HG02870 (cell line): ENCODE measurements around the gene KCNK10.

Experiments
- ATAC-seq: cut with Tn5 transposase; IDR thresholded peaks from one replicate; pipeline ENCODE4 v1.9.1; 2021; ENCODE audit warnings: mild to moderate bottlenecking, moderate library complexity; ENCODE audit not compliant: unreplicated experiment

KCNK10 gene

DNA sequence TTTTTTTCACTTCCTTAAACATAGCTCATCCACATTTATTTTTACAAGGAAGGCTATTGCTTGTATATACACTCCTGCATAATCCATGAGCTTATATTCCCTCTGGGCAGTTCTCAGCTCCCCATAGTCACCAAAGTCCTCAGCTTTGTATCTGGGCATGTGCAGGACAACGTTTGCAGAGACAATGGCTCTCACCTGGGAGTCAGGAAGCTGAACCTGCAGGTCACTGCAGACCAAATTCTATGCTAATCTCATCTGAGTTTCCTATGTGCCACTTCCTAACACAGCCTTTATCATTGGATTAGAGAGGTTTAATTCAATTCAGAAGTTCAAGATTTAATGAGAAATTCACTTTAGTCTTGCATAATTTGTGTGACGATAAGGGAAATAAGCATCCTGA is 131.5 kb downstream of the KCNK10 start:
- no peak for ATAC-seq

DNA sequence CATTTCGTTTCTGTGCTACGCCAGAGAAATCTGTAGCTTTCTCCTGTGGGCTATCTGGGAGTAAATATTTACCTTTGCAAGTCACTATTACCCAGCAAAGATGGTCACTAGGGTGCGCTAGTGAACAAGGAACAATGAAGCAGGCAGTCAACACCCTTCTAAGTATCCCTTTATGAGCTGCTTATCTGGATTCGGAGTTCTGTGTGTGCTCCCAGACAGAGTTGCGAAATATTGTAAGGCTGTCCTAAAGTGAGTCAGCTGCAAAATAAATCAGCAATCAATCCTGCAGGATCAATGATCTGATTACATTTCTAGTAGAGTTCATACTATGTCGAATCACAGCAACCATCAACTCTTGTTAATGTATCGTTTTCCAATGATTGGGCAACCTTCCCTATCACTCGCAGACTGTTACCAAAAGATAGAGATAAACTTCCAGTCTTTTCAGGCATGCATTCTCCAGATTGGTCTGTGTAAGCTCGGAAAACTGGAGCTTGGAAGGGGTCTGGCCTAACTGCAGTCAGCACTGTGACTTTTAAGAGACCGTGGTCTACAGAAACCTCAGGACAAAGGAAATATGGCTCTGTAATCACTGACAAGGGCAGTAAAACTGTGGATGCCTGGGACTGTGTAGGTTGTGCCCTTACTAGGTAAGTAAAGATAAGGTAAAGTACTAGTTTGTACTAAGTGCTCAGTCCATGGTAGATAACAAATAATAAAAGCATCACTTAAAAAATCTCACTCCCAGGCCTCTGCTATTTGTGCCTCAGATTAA is 133.5 kb downstream of the KCNK10 start:
- ATAC-seq: peak; percentile 82

DNA sequence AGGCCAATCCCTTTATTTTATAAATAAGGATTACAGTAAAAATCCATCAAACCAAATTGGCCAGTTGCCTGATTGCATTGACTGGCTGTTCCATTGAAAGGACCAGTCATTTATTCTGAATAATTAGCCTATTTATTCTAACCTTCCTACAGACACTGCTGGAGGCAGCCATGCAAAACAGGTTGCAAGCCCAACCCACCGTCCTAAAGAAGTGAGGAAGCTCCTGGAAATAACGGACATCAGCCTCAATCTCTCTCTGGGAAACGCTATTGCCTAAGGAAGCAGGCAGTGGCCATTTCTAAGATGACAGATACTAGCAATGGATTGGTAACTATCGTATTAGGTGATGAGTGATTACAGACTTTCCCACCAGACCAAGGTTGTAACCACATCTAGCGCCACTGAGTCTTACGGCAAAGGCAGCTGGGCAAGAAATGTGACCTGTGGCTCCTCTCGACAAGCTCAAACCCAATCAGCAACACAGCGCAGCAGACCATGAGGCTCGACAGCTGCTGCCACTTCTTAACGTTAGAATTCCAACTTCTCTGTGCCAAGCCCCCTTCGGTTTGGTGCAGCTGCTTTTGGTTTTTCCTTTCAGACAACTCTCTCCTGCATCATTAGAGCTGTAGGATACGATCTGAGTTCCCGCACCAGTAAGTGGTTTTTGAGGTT is 134.2 kb downstream of the KCNK10 start:
- peak; percentile 76 for ATAC-seq

DNA sequence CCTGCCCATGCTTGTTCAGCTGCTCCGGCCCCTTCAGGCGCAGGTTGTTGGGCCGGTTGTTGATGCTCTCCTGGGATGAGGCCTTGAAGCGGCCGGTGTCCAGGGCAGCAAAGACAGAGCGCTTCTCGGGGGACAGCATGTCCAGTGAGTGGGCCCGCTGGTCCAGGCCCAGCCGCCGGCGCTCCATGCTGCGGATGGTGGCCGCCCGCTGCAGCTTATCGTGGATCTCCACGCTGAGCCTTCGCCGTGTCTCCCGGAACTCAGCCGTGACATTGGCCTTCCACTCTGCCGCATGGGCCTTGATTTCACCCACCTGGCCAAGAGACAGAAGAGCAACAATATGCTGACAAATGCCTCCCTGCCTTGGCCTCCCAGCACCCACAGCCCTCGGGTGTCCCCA is 137.2 kb downstream of the KCNK10 start:
- no peak for ATAC-seq

DNA sequence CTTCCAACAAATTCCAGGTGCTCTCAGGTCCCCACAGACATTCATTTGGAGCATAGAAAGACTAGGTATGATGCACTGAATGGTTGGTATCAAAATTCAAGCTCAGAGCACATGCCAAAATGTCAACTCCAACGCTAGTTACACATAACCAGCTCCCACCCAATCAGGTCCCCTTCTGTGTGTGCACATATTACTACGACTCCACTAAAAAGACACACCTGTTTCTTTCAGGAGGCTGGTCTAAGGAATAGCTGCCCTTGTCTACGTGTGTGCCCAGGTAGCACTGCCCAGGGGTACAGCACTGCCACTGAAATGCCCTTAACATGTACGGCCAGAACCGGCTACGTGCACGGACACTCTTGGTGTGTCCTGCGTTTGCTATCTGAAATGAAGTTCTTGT is 138.1 kb downstream of the KCNK10 start:
- ATAC-seq: no peak

DNA sequence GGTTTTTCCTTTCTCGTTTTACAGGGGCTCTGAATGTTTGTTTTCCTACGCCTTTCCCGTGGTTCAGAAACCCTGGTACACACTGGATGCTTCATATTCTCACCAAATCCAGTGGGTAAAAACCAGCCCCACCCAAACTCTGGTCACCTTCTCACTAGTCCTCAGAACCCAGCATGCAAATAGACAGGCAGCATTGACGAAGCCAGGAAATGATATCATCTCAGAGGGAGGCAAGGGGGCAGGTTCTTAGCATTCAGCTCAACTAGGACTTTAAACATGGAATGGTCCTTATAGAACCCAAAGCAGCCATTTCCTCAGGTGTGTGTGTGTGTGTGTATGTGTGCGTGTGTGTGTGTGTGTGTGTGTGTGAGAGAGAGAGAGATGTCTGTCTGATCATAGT is 142.0 kb downstream of the KCNK10 start:
- no peak for ATAC-seq

DNA sequence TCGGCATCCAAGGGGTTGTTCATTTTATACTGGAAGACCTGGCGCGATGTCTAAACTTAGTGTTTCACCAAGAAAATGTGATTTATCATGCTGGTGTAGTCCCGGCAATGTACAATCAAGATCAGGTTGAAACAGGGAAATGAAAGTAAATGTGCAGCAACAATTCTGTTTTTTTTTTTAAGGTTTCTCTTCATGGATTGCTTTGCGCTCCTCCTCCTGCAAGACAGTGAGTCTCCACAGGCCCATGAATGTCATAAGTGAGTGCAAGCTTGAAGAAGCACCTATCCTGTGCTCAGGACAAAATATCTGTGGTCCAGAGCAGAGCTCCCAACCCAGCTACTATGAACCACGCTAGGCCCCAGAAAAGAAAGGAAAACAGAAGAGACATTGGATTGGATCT is 143.4 kb downstream of the KCNK10 start:
- no peak for ATAC-seq

DNA sequence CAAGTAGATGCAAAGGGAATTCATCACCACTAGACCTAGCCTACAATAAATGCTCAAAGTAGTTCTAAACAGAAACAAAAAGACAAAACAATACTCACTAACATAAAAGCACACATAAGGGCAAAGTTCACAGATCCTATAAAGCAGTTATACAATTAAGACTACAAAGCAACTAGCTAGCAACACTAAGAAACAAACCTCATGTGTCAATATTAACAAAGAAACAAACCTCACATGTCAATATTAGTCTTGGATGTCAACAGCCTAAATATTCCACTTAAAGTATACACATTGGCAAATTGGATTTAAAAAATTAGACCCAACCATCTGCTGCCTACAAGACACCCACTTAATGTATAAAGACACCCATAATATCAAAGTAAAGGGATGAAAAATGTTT is 152.7 kb downstream of the KCNK10 start:
- ATAC-seq: no peak

DNA sequence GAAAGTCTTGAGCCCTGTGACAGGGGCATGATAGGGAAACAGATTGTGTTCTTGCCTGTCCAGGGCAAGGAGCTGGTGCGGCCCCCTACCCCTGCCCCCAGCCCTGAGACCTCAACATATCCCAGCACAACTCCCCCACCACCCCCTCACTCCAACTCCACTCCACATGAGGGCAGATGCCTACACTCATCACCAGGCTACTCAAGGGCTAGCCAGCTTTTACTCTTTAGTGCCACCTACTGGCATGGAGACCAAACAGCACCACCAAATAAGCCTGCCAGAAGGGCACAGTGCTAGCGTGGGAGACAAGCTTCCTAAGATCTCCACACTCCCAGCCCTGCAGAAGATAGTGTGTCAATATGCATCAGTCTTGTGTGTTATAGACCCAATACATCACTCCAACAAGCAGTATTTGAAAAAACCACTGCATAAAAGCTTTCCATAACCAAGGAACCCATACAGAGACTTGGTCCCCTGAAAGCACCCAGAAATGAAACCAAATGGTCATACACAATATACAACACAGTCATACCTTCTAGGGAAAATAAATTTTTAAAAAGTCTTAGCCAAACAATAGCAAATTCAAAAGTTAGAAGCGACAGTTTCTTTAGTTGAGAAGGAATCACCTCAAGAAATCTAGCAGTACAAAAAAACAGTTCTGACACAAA is 154.4 kb downstream of the KCNK10 start:
- peak; percentile 82 for ATAC-seq

DNA sequence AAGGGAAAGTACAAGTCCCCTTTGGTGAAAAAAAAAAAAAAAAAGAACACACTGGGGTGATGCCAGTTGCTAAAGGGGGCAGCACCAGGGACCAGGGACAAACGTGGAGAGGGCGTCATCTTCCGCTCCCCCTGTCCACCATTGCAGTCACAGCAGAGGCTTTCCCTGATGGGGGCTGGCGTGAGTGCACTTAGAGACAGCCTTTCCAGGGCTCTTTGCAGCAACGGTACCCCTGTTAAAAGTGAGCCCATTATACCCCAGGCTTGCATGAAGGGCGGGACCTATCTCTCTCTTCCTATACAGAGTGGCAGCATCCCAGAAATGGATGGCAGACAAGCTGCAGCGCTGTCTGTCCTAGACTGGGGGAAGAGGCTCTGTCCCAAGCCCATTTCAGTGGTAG is 155.0 kb downstream of the KCNK10 start:
- ATAC-seq: no peak

DNA sequence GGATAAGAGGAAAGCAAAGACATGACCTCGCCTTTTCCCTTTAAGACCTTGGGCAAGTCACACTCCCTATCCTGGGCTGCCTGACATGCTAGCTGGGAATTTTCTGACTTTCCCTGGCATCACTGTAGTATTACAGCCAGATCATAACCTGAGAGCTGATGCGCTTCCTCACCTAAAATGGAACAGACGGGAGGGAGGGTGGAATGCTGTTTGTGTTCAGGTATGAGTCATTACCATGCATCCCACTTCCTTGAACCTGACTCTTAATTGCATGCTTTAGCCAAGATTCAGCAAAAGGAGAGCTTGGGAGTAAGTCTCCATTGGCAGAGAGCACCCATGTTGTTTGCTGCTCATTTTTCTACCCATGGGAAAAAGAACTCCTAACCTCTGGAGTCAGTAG is 156.5 kb downstream of the KCNK10 start:
- no peak for ATAC-seq

DNA sequence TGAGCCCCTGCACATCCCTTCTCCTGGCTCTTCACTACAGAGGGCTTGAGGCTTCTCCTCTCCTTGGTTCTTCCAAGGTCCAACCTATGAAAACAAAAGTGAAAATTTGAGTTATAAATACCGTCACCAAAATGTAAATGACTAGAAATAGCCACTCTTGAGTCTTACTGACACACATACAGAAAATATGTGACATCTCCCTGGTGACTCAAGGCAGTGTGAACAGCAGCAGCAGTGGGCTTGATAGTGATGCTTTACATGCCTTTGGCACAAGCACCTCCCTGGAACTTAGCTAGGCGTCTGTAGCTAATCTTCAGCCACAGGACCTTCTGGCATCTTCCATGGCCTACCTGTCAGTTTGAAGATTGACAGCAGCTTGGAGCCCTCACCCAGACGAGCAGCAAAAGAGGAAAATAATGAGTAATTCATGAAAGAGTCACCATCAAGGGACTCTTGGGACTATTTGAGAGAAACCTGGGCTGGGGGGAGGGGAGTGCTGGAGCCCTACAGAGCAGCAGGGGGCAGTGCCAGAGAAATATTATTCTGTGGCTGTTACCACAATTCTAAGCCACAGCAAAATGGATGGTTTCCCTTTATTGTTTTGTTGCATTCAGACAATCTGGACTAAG is 158.0 kb downstream of the KCNK10 start:
- ATAC-seq: no peak

DNA sequence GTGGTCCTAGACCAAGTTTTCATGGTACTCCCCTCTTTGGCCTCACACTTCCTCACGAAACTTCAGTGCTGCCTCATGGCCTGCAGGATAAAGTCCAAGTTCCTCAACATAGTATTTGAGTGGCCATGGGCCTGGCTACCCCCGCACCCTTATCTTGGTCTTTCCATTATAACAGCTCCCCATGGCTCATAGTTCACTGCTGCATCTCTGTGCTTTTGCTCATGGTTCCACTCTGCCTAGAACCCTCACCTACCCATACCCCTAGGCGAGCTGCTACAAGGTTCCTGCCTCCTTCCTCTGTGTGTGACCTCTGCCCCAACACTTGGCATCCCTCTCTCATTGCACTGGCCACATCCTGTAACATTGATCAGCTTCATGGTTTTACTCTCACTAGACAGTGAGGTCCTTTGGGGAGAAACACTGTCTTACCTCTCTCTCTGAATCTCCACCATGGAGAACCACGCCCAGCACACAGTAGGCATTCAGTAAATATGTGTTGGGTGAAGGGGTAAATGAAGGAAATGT is 159.3 kb downstream of the KCNK10 start:
- no peak for ATAC-seq

DNA sequence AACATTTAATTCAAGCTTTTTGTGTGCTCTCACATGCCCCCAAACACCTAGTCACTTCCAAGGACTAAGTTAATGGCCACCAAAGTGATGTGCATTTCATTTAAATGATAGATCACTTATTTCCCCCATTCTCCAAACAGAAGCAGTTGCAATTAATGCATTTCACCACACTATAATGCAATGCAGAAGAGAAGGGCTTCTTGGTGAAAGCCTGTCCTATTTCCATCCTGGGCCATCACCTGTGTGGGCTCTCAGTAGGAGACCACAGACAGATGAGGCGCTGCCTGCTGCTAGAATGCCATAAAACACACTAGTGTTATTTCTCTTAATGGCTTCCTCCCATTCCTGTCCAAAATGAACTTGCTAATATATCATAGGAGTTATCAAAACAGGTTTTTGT is 166.9 kb downstream of the KCNK10 start:
- ATAC-seq: no peak

DNA sequence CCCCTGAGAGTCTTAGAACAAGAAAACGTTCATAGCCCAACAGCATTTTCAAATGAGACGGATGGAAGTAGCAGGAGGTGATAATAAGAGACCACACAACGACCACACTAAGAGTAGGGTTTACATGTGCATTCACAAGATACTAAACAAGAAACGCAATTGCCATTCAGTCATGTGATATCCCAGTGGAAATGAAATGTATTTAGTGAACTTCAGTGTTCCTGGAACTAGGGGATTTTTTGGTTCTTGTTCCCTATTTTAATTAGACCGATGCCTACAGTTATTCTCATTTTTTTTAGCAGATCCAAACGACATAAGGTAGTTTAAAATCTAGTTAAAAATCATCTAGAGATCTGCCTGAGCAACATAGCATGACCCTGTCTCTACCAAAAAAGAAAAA is 168.1 kb downstream of the KCNK10 start:
- ATAC-seq: no peak

DNA sequence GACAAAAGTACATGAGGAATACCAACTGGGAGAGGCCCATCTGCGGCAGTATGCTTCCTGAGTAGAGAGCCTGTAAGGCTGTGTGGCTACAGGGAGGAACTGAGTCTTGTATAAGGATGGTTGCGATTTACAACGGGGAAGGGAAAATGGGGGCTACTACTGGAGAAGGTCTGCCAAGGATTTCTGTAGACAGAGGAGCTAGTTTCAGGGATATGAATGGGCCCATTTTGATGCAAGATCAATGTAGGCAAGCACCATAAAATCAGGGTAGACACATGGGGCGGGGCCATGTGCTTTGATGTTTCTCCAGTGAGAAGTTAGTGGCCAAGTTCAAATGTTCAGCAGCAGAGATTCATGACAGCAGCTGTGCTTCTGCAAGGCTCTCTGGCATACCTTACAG is 168.7 kb downstream of the KCNK10 start:
- ATAC-seq: no peak

DNA sequence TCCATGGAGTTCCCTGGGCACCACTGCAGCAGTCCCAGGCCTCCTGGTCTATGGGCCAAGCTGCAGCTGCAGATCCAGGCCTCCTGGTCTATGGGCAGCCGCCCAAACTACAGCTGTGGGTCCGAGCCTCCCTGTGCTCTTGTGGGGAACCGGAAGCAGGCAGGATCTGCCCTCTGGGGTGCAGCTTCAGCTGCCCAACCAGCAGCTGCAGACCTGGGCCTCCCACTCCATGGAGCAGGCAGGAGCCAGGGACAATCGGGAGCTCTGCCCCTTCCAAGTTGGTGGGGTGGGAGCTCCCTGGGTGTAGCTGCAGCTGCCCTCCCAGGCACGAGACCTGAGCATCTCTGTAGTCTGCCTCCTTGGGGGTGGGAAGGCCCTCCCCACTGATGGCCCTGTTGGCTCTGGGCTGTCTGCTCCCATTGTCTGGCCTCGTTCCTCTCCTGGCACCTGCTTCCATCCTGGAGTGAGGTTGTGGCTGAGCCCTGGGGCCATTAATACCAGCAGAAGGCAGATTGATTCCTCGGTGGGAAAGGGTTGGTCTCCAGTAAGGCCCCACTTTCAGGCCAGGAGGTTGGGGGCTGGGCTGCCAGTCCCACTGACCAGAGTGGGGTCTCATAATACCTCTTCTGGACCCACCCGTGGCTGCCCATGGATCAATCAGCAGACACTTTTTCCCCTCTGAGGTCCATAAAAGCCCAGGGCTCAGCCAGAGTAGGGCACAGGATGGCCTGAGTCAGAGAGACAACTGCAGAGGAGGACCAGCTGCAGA is 176.0 kb downstream of the KCNK10 start:
- no peak for ATAC-seq

DNA sequence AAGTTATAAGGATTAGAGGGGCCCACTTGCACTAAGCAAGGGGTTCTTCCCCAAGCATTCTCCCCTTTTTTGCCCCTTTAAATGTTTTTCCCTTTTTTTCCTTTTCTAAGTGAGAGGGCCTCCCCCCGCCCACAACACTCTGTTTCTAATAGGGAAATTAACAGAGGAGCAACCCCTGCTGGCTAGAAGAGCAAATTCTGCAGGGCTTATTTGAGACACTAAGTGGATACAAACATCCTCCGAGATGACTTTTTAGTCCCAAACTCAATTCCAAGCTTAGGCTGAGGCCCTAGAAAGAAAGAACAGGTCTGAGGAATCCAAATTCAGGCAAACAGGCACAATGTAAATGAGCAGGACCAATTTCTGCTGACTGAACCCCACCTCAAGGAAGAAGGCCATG is 179.3 kb downstream of the KCNK10 start:
- no peak for ATAC-seq

DNA sequence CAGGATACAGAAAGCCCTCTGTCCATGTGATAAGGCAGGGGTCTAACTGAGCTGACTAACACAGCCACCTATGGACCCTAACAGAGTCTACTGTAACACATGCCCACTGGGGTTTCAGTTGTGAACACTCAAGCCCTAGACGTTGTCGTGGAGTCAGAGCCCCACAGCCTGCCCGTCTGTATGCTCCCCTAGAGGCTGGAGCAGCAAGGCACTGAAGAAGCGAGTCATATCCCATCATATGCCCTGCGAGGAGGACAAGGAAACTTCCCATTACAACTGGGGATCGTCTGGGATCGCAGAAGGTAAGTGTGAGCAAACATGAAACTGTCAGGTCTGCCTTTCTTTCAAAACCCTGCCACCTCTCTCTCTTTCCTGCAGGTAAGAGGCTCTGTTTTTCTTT is 180.1 kb downstream of the KCNK10 start:
- no peak for ATAC-seq

DNA sequence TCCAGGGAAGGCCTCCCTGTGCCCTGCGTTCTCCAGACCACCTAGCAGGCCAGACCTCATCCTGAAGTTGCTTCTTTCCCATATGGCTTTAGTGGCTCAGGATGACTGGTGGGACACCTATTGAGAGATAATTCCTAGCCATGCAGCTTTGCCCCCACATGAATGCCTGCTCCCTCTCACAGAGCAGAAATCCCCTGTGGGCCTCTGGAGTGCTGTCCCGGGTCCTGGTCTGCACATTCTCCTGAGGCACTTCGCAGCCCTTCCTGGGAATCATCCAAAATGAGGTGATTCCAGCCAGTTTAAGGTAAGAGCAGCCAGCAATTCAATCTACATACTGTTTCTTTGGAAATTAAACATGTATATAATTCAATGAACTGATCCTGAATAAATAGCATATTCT is 182.2 kb downstream of the KCNK10 start:
- no peak for ATAC-seq

DNA sequence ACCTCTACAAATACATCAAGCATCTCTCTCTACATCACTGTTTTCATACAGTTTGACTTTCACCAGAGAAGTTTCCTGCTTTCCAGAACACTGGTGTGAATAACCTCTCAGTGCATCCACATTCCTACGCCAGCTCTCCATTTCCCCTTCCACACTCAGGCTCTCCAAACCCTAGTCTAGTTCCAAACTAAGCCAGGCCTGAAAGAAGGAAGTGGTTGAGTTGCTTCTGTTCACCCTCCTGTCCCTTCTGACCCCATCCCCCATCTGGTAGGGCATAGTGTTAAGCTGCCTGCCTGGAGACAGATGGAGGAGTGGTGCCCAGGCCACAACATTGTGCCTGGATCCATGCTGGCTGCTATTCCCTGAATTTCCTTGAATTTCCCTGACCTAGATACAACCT is 185.7 kb downstream of the KCNK10 start:
- no peak for ATAC-seq
